Glutamatergic neuron (in vitro differentiated cells): ENCODE results near the gene USP17L5. TPM values are rescaled to one million over a fixed set of nuclear protein-coding genes. Genes with fewer than 3 reads are reported as not detected.
"Not testable (repeated sequence)": the region's sequence is repeated elsewhere in the genome, so short reads cannot be mapped to it uniquely, and the experiment has no call there.

Source experiments
- DNase-seq: peaks from one replicate; pipeline ENCODE4 v3.0.0; 2022
- H3K27ac Mint-ChIP-seq: one replicate; pipeline ENCODE4 v1.8.0; 2020; ENCODE audit warnings: mild to moderate bottlenecking, mixed read lengths, inconsistent platforms; ENCODE audit not compliant: unreplicated experiment
- H3K27me3 Mint-ChIP-seq: one replicate; pipeline ENCODE4 v1.8.0; 2020; ENCODE audit warnings: mild to moderate bottlenecking, moderate library complexity, mixed read lengths, inconsistent platforms; ENCODE audit not compliant: unreplicated experiment
- H3K36me3 Mint-ChIP-seq: one replicate; pipeline ENCODE4 v1.8.0; 2020; ENCODE audit warnings: mild to moderate bottlenecking, mixed read lengths, inconsistent platforms; ENCODE audit not compliant: unreplicated experiment
- H3K4me1 Mint-ChIP-seq: one replicate; pipeline ENCODE4 v1.8.0; 2020; ENCODE audit warnings: mild to moderate bottlenecking, low read depth, mixed read lengths, inconsistent platforms; ENCODE audit not compliant: unreplicated experiment
- H3K4me3 Mint-ChIP-seq: one replicate; pipeline ENCODE4 v1.8.0; 2020; ENCODE audit warnings: mild to moderate bottlenecking, mixed read lengths, inconsistent platforms; ENCODE audit not compliant: unreplicated experiment
- H3K9me3 Mint-ChIP-seq: one replicate; pipeline ENCODE4 v1.8.0; 2020; ENCODE audit warnings: mild to moderate bottlenecking, moderate library complexity, mixed read lengths, inconsistent platforms; ENCODE audit not compliant: unreplicated experiment
- CTCF ChIP-seq: fragments of 200-600 bp; sonication (generic); IDR thresholded peaks from one replicate; pipeline ENCODE4 v1.5.0; 2021; ENCODE audit not compliant: partially characterized antibody, unreplicated experiment
- total RNA-seq: library from RNA; stranded (reverse); fragmentation: NEBNext Ultra II Directional; extraction: Animal tissue kit (Norgen Biotek cat#: 25700); gene quantifications from one replicate; pipeline ENCODE4 v1.2.1, GENCODE V29; 2021; ENCODE audit not compliant: unreplicated experiment

The USP17L5 gene
- total RNA-seq, 1 donor from 2014 or later, result not detected

GRCh38 chr4:9381012-9381534 lies 41.9 kb downstream of the USP17L5 start:
- peak; percentile 71 for DNase-seq
- not testable (repeated sequence) for H3K4me1 Mint-ChIP-seq, H3K9me3 Mint-ChIP-seq, H3K4me3 Mint-ChIP-seq, H3K36me3 Mint-ChIP-seq, H3K27me3 Mint-ChIP-seq, H3K27ac Mint-ChIP-seq
- TF ChIP-seq CTCF, result peak; percentile 84

GRCh38 chr4:9384126-9384525 lies 44.9 kb downstream of the USP17L5 start:
- no peak overlapping the region for H3K27ac Mint-ChIP-seq
- TF ChIP-seq CTCF, result no peak
- no peaks in the 10 kb centered on the region for H3K36me3 Mint-ChIP-seq
- H3K27me3 Mint-ChIP-seq, result no peaks in the 10 kb centered on the region
- no peak for DNase-seq
- H3K9me3 Mint-ChIP-seq, result no peaks in the 10 kb centered on the region
- no peaks in the 10 kb centered on the region for H3K4me1 Mint-ChIP-seq
- no peak overlapping the region for H3K4me3 Mint-ChIP-seq

- H3K4me3 Mint-ChIP-seq, DNase-seq, H3K9me3 Mint-ChIP-seq, H3K27me3 Mint-ChIP-seq, H3K36me3 Mint-ChIP-seq, H3K27ac Mint-ChIP-seq, H3K4me1 Mint-ChIP-seq: not testable (repeated sequence)
Measured at GRCh38 chr4:9389001-9389400, 49.8 kb downstream of the USP17L5 start.

Other genes starting within 250 kb of the USP17L5 start
- not detected for gene FAM90A26, start 169.0 kb upstream of the USP17L5 start, total RNA-seq
- gene USP17L10, start 128.7 kb upstream of the USP17L5 start, total RNA-seq, result not detected
- gene USP17L11, start 124.0 kb upstream of the USP17L5 start, total RNA-seq, result 0.42 TPM
- not detected for gene USP17L12, start 119.3 kb upstream of the USP17L5 start, total RNA-seq
- gene USP17L13, start 114.5 kb upstream of the USP17L5 start, total RNA-seq, result not detected
- gene USP17L15, start 105.0 kb upstream of the USP17L5 start, total RNA-seq, result not detected
- not detected for gene USP17L17, start 95.5 kb upstream of the USP17L5 start, total RNA-seq
- gene USP17L18, start 90.8 kb upstream of the USP17L5 start, total RNA-seq, result not detected
- gene USP17L19, start 86.0 kb upstream of the USP17L5 start, total RNA-seq, result not detected
- gene USP17L20, start 81.3 kb upstream of the USP17L5 start, total RNA-seq, result not detected
- gene USP17L21, start 76.5 kb upstream of the USP17L5 start, total RNA-seq, result not detected
- gene USP17L22, start 71.8 kb upstream of the USP17L5 start, total RNA-seq, result not detected
- gene USP17L24, start 14.2 kb upstream of the USP17L5 start, total RNA-seq, result not detected
- not detected for gene USP17L25, start 9.5 kb upstream of the USP17L5 start, total RNA-seq
- gene USP17L26, start 4.7 kb upstream of the USP17L5 start, total RNA-seq, result not detected
- not detected for gene USP17L27, start 4.7 kb downstream of the USP17L5 start, total RNA-seq
- not detected for gene USP17L28, start 9.5 kb downstream of the USP17L5 start, total RNA-seq
- gene USP17L29, start 14.2 kb downstream of the USP17L5 start, total RNA-seq, result not detected
- gene USP17L30, start 23.7 kb downstream of the USP17L5 start, total RNA-seq, result not detected
- gene DEFB131A, start 105.0 kb downstream of the USP17L5 start, total RNA-seq, result not detected